WTC11 (cell line): ENCODE data around the gene GATA6. TPM values are rescaled to one million over a fixed set of nuclear protein-coding genes. Genes with fewer than 3 reads are reported as not detected.

ENCODE experiments used
- ATAC-seq: fragments of 200-7000 bp; cut with Tn5 transposase; 2 replicates; pipeline ENCODE4 v1.10.0; 2021; ENCODE audit warnings: mild to moderate bottlenecking, moderate library complexity
- CTCF ChIA-PET: fragments of 300-600 bp; sonication (Branson Sonifier 250); formaldehyde crosslinking; loops from one replicate; lab custom pipeline; 2021; ENCODE audit warnings: antibody characterized with exemption; lab: Charles Lee
- POLR2A ChIA-PET: fragments of 350-600 bp; sonication (Branson Sonifier 250); formaldehyde crosslinking; loops from one replicate; lab custom pipeline; 2021; ENCODE audit warnings: antibody characterized with exemption; lab: Charles Lee
- DNase-seq: peaks from one replicate; pipeline ENCODE4 v3.0.0; 2021; ENCODE audit warnings: low spot score
- H3K27ac Mint-ChIP-seq: 2 replicates; pipeline ENCODE4 v1.8.0; 2021; ENCODE audit warnings: mixed read lengths
- H3K27me3 Mint-ChIP-seq: 2 replicates; pipeline ENCODE4 v1.8.0; 2021; ENCODE audit warnings: low read depth, mild to moderate bottlenecking, moderate library complexity, mixed read lengths
- H3K36me3 Mint-ChIP-seq: 2 replicates; pipeline ENCODE4 v1.8.0; 2021; ENCODE audit warnings: mixed read lengths
- H3K4me1 Mint-ChIP-seq: 2 replicates; pipeline ENCODE4 v1.8.0; 2022; ENCODE audit warnings: mixed read lengths
- H3K4me3 Mint-ChIP-seq: 2 replicates; pipeline ENCODE4 v1.8.0; 2021; ENCODE audit warnings: mild to moderate bottlenecking, moderate library complexity, mixed read lengths
- H3K9me3 Mint-ChIP-seq: 2 replicates; pipeline ENCODE4 v1.8.0; 2021; ENCODE audit warnings: mixed read lengths
- CREM ChIP-seq: sonication (generic); formaldehyde crosslinking; IDR thresholded peaks from 2 replicates; pipeline ENCODE4 v1.8.1; 2022; ENCODE audit warnings: mild to moderate bottlenecking, missing genetic modification reagents, moderate library complexity
- ETV6 ChIP-seq: sonication (generic); formaldehyde crosslinking; IDR thresholded peaks from 2 replicates; pipeline ENCODE4 v1.8.1; 2022; ENCODE audit warnings: mild to moderate bottlenecking, missing genetic modification reagents
- FOXJ3 ChIP-seq: sonication (generic); formaldehyde crosslinking; IDR thresholded peaks from 2 replicates; pipeline ENCODE4 v1.9.0; 2021; ENCODE audit warnings: missing genetic modification reagents, mild to moderate bottlenecking, borderline replicate concordance
- HMGA2 ChIP-seq: fragments of 250-450 bp; sonication (Bioruptor Pico); IDR thresholded peaks from 2 replicates; pipeline ENCODE4 v1.4.0; 2021; ENCODE audit warnings: mild to moderate bottlenecking, moderate library complexity
- IRF2 ChIP-seq: sonication (generic); formaldehyde crosslinking; IDR thresholded peaks from 2 replicates; pipeline ENCODE4 v1.8.0; 2022; ENCODE audit warnings: low read depth, missing genetic modification reagents, borderline replicate concordance
- JUN ChIP-seq: sonication (generic); formaldehyde crosslinking; IDR thresholded peaks from 2 replicates; pipeline ENCODE4 v1.8.0; 2023; ENCODE audit warnings: mild to moderate bottlenecking, missing genetic modification reagents
- MXD4 ChIP-seq: fragments of 250-450 bp; sonication (Bioruptor Pico); IDR thresholded peaks from 2 replicates; pipeline ENCODE4 v1.8.0; 2021; ENCODE audit warnings: mild to moderate bottlenecking, moderate library complexity, borderline replicate concordance
- RELA ChIP-seq: sonication (generic); formaldehyde crosslinking; IDR thresholded peaks from 2 replicates; pipeline ENCODE4 v1.8.1; 2022; ENCODE audit warnings: missing genetic modification reagents, mild to moderate bottlenecking, borderline replicate concordance
- SMAD4 ChIP-seq: sonication (generic); formaldehyde crosslinking; IDR thresholded peaks from 2 replicates; pipeline ENCODE4 v1.8.0; 2022; ENCODE audit warnings: mild to moderate bottlenecking, missing genetic modification reagents
- SP1 ChIP-seq: sonication (generic); formaldehyde crosslinking; conservative IDR thresholded peaks from 2 replicates; pipeline ENCODE4 v1.8.1; 2022; ENCODE audit warnings: missing genetic modification reagents
- ZBTB21 ChIP-seq: sonication (generic); formaldehyde crosslinking; IDR thresholded peaks from 2 replicates; pipeline ENCODE4 v1.8.1; 2023; ENCODE audit warnings: mild to moderate bottlenecking, missing genetic modification reagents, borderline replicate concordance
- ZNF121 ChIP-seq: sonication (generic); formaldehyde crosslinking; IDR thresholded peaks from 2 replicates; pipeline ENCODE4 v1.8.0; 2023; ENCODE audit warnings: missing genetic modification reagents
- ZNF263 ChIP-seq: sonication (generic); formaldehyde crosslinking; IDR thresholded peaks from 2 replicates; pipeline ENCODE4 v1.8.1; 2022; ENCODE audit warnings: low read depth, mild to moderate bottlenecking, moderate library complexity, missing genetic modification reagents
- total RNA-seq: library from RNA; stranded (reverse); gene quantifications from 3 replicates; pipeline ENCODE4 v1.2.3, GENCODE V29; 2021
- TF ChIP-seq, protein P1 (sequence below): sonication (generic); formaldehyde crosslinking; IDR thresholded peaks from 2 replicates; pipeline ENCODE4 v1.8.1; 2022; ENCODE audit warnings: mild to moderate bottlenecking, missing genetic modification reagents, moderate library complexity, borderline replicate concordance
- TF ChIP-seq, protein P2 (sequence below): sonication (generic); formaldehyde crosslinking; IDR thresholded peaks from 2 replicates; pipeline ENCODE4 v1.8.1; 2022; ENCODE audit warnings: low read depth, mild to moderate bottlenecking, moderate library complexity, missing genetic modification reagents, borderline replicate concordance
- TF ChIP-seq, protein P3 (sequence below): sonication (generic); formaldehyde crosslinking; IDR thresholded peaks from 2 replicates; pipeline ENCODE4 v1.8.1; 2023; ENCODE audit warnings: mild to moderate bottlenecking, moderate library complexity, missing genetic modification reagents
- TF ChIP-seq, protein P4 (sequence below): fragments of 250-450 bp; sonication (Bioruptor Pico); IDR thresholded peaks from 2 replicates; pipeline ENCODE4 v1.9.0; 2021; ENCODE audit warnings: mild to moderate bottlenecking
- TF ChIP-seq, protein P5 (sequence below): fragments of 250-450 bp; sonication (Bioruptor Pico); IDR thresholded peaks from 2 replicates; pipeline ENCODE4 v1.9.0; 2021; ENCODE audit warnings: mild to moderate bottlenecking
- TF ChIP-seq, protein P6 (sequence below): fragments of 200-600 bp; IDR thresholded peaks from 2 replicates; pipeline ENCODE4 v1.8.0; 2022; ENCODE audit warnings: antibody characterized with exemption
- TF ChIP-seq, protein P7 (sequence below): sonication (generic); formaldehyde crosslinking; IDR thresholded peaks from 2 replicates; pipeline ENCODE4 v1.8.1; 2023; ENCODE audit warnings: mild to moderate bottlenecking, missing genetic modification reagents

Gene GATA6
- total RNA-seq, 1 experiment from 2014 or later, result 0.15 TPM

DNA sequence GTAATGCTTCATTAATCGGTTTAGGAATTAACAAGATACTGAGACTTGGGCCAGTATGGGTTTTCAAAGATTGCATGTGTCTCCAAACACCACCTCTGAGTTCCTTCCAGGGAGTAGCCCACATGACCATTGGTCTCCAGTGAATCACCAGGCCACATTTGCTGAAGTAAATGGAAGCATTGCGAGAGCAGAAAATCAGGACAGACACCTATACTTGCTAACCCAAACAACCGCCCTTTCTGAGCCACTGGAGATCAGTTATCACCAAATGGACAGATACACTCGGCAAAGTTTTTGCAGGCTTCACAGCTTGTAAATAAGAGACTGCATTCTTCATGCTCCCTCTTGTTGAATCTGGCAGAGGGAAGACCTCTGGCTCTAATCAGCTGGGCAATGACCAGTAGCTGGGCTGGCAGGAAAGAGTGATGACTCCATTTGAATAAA, 40.9 kb downstream of the GATA6 start:
- POLR2A ChIA-PET, result no interaction called here

DNA sequence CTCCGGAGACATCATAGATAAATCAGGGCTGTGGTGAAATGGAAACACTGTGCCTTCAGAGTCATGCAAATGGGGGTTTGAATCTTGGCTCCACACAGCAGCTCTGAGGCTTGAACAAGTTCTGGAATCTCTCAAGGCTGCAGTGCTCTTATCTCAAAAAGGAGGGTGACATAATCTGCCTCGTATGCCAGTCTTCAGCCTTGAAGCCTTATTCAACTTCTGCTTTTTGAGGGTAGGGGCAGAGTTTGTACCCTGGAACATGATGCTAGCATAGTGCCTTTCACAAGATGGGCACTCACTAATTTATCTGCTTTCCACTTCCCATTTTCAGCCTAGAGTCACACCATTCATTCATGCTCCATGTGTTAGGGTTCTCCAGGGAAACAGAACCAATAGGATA, 42.3 kb downstream of the GATA6 start:
- H3K36me3 Mint-ChIP-seq, result no peaks in the 10 kb centered on the region
- ChIA-PET POLR2A (no interaction called here), CTCF (no interaction called here)
- no peaks in the 10 kb centered on the region for H3K9me3 Mint-ChIP-seq
- H3K27me3 Mint-ChIP-seq, result peaks cover 69% of the 10 kb centered on the region
- no peak overlapping the region for H3K4me3 Mint-ChIP-seq
- H3K4me1 Mint-ChIP-seq, result peaks cover 3% of the 10 kb centered on the region; the same call in 1 of the 2 replicates
- no peak overlapping the region for H3K27ac Mint-ChIP-seq
- DNase-seq (no peak), ATAC-seq (no peak)
- TF ChIP-seq, protein P1, sequence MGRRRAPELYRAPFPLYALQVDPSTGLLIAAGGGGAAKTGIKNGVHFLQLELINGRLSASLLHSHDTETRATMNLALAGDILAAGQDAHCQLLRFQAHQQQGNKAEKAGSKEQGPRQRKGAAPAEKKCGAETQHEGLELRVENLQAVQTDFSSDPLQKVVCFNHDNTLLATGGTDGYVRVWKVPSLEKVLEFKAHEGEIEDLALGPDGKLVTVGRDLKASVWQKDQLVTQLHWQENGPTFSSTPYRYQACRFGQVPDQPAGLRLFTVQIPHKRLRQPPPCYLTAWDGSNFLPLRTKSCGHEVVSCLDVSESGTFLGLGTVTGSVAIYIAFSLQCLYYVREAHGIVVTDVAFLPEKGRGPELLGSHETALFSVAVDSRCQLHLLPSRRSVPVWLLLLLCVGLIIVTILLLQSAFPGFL (CRISPR knock-in tag), result no peak
- no peak for TF ChIP-seq FOXJ3 (CRISPR knock-in tag)
- TF ChIP-seq, protein P2, sequence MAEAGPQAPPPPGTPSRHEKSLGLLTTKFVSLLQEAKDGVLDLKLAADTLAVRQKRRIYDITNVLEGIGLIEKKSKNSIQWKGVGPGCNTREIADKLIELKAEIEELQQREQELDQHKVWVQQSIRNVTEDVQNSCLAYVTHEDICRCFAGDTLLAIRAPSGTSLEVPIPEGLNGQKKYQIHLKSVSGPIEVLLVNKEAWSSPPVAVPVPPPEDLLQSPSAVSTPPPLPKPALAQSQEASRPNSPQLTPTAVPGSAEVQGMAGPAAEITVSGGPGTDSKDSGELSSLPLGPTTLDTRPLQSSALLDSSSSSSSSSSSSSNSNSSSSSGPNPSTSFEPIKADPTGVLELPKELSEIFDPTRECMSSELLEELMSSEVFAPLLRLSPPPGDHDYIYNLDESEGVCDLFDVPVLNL (CRISPR knock-in tag), result no peak
- TF ChIP-seq IRF2, result no peak
- TF ChIP-seq, protein P3, sequence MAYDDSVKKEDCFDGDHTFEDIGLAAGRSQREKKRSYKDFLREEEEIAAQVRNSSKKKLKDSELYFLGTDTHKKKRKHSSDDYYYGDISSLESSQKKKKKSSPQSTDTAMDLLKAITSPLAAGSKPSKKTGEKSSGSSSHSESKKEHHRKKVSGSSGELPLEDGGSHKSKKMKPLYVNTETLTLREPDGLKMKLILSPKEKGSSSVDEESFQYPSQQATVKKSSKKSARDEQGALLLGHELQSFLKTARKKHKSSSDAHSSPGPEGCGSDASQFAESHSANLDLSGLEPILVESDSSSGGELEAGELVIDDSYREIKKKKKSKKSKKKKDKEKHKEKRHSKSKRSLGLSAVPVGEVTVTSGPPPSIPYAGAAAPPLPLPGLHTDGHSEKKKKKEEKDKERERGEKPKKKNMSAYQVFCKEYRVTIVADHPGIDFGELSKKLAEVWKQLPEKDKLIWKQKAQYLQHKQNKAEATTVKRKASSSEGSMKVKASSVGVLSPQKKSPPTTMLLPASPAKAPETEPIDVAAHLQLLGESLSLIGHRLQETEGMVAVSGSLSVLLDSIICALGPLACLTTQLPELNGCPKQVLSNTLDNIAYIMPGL (CRISPR knock-in tag), result no peak
- TF ChIP-seq, protein P4, sequence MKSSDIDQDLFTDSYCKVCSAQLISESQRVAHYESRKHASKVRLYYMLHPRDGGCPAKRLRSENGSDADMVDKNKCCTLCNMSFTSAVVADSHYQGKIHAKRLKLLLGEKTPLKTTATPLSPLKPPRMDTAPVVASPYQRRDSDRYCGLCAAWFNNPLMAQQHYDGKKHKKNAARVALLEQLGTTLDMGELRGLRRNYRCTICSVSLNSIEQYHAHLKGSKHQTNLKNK (CRISPR knock-in tag), result no peak
- TF ChIP-seq HMGA2 (CRISPR knock-in tag), result no peak
- TF ChIP-seq SP1 (CRISPR knock-in tag), result no peak

More for the DNA sequence above, 40.9 kb downstream of the GATA6 start:
- CTCF ChIA-PET, result interaction anchor here (0.9 to 1.5 kb wide), 2 partner anchors 9 to 72 kb away, joined by 3 to 4 read pairs; no protein-coding TSS in a partner anchor
- Mint-ChIP-seq H3K27ac (no peak overlapping the region), H3K36me3 (no peaks in the 10 kb centered on the region), H3K4me1 (no peaks in the 10 kb centered on the region), H3K27me3 (peaks cover 66% of the 10 kb centered on the region), H3K4me3 (no peak overlapping the region), H3K9me3 (no peaks in the 10 kb centered on the region)
- no peak for DNase-seq
- ATAC-seq, result no peak
- no peak for TF ChIP-seq ZNF121 (CRISPR knock-in tag)
- TF ChIP-seq JUN (CRISPR knock-in tag), result no peak
- TF ChIP-seq, protein P3 (CRISPR knock-in tag), result no peak
- TF ChIP-seq RELA (CRISPR knock-in tag), result no peak
- no peak for TF ChIP-seq ZBTB21
- no peak for TF ChIP-seq MXD4 (CRISPR knock-in tag)
- no peak for TF ChIP-seq ETV6 (CRISPR knock-in tag)
- TF ChIP-seq, protein P5, sequence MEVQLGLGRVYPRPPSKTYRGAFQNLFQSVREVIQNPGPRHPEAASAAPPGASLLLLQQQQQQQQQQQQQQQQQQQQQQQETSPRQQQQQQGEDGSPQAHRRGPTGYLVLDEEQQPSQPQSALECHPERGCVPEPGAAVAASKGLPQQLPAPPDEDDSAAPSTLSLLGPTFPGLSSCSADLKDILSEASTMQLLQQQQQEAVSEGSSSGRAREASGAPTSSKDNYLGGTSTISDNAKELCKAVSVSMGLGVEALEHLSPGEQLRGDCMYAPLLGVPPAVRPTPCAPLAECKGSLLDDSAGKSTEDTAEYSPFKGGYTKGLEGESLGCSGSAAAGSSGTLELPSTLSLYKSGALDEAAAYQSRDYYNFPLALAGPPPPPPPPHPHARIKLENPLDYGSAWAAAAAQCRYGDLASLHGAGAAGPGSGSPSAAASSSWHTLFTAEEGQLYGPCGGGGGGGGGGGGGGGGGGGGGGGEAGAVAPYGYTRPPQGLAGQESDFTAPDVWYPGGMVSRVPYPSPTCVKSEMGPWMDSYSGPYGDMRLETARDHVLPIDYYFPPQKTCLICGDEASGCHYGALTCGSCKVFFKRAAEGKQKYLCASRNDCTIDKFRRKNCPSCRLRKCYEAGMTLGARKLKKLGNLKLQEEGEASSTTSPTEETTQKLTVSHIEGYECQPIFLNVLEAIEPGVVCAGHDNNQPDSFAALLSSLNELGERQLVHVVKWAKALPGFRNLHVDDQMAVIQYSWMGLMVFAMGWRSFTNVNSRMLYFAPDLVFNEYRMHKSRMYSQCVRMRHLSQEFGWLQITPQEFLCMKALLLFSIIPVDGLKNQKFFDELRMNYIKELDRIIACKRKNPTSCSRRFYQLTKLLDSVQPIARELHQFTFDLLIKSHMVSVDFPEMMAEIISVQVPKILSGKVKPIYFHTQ, result no peak
- no peak for TF ChIP-seq SMAD4
- TF ChIP-seq, protein P6, sequence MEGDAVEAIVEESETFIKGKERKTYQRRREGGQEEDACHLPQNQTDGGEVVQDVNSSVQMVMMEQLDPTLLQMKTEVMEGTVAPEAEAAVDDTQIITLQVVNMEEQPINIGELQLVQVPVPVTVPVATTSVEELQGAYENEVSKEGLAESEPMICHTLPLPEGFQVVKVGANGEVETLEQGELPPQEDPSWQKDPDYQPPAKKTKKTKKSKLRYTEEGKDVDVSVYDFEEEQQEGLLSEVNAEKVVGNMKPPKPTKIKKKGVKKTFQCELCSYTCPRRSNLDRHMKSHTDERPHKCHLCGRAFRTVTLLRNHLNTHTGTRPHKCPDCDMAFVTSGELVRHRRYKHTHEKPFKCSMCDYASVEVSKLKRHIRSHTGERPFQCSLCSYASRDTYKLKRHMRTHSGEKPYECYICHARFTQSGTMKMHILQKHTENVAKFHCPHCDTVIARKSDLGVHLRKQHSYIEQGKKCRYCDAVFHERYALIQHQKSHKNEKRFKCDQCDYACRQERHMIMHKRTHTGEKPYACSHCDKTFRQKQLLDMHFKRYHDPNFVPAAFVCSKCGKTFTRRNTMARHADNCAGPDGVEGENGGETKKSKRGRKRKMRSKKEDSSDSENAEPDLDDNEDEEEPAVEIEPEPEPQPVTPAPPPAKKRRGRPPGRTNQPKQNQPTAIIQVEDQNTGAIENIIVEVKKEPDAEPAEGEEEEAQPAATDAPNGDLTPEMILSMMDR, result no peak
- TF ChIP-seq, protein P7, sequence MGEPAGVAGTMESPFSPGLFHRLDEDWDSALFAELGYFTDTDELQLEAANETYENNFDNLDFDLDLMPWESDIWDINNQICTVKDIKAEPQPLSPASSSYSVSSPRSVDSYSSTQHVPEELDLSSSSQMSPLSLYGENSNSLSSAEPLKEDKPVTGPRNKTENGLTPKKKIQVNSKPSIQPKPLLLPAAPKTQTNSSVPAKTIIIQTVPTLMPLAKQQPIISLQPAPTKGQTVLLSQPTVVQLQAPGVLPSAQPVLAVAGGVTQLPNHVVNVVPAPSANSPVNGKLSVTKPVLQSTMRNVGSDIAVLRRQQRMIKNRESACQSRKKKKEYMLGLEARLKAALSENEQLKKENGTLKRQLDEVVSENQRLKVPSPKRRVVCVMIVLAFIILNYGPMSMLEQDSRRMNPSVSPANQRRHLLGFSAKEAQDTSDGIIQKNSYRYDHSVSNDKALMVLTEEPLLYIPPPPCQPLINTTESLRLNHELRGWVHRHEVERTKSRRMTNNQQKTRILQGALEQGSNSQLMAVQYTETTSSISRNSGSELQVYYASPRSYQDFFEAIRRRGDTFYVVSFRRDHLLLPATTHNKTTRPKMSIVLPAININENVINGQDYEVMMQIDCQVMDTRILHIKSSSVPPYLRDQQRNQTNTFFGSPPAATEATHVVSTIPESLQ, result no peak
- no peak for TF ChIP-seq ZNF263 (CRISPR knock-in tag)
- TF ChIP-seq, protein P4 (CRISPR knock-in tag), result no peak
- TF ChIP-seq CREM, result no peak
- no peak for TF ChIP-seq SP1 (CRISPR knock-in tag)
